ENCODE results near the gene ACOX2.

The ACOX2 gene

GRCh38 chr3:58536501-58537411, at the start of gene ACOX2:
TSS of gene ACOX2 (minus strand) at chr3:58537190. CDS start at chr3:58535106, 2,084 bp downstream.
- no peak for DNase-seq (ENCODE audit: low read depth in 1 of 2, low spot score in 1 of 2)

- DNase-seq (ENCODE audit: low read depth in 1 of 2, low spot score in 1 of 2): no peak
Observed at GRCh38 chr3:58585994-58586393, 49.0 kb upstream of the ACOX2 start.

GRCh38 chr3:58585005-58585786, 48.2 kb upstream of the ACOX2 start:
- DNase-seq (ENCODE audit: low read depth in 1 of 2, low spot score in 1 of 2): peak; percentile 22 to 25

GRCh38 chr3:58584690-58585004, 47.7 kb upstream of the ACOX2 start:
- DNase-seq (ENCODE audit: low read depth in 1 of 2, low spot score in 1 of 2): no peak

- no peak for DNase-seq (ENCODE audit: low read depth in 1 of 2, low spot score in 1 of 2)
Observed at GRCh38 chr3:58581328-58582091, 44.5 kb upstream of the ACOX2 start.

GRCh38 chr3:58580826-58581327, 43.9 kb upstream of the ACOX2 start:
- DNase-seq (ENCODE audit: low read depth in 1 of 2, low spot score in 1 of 2): no peak

GRCh38 chr3:58578873-58579272, 41.9 kb upstream of the ACOX2 start:
- no peak for DNase-seq (ENCODE audit: low read depth in 1 of 2, low spot score in 1 of 2)

GRCh38 chr3:58577269-58577821, 40.4 kb upstream of the ACOX2 start, which contains the start of gene FAM107A:
TSS of gene FAM107A (minus strand) at chr3:58577391. CDS start at chr3:58569860, 7,531 bp downstream.
- DNase-seq (ENCODE audit: low read depth in 1 of 2, low spot score in 1 of 2): no peak

GRCh38 chr3:58576716-58577115, 39.7 kb upstream of the ACOX2 start:
- no peak for DNase-seq (ENCODE audit: low read depth in 1 of 2, low spot score in 1 of 2)

GRCh38 chr3:58575971-58576652, 39.1 kb upstream of the ACOX2 start:
- DNase-seq (ENCODE audit: low read depth in 1 of 2, low spot score in 1 of 2): no peak

- no peak for DNase-seq (ENCODE audit: low read depth in 1 of 2, low spot score in 1 of 2)
Observed at GRCh38 chr3:58574682-58575081, 37.7 kb upstream of the ACOX2 start.

GRCh38 chr3:58574106-58574505, 37.1 kb upstream of the ACOX2 start:
- DNase-seq (ENCODE audit: low read depth in 1 of 2, low spot score in 1 of 2): no peak

GRCh38 chr3:58573640-58574039, 36.6 kb upstream of the ACOX2 start:
- no peak for DNase-seq (ENCODE audit: low read depth in 1 of 2, low spot score in 1 of 2)

GRCh38 chr3:58572634-58573230, 35.7 kb upstream of the ACOX2 start:
- DNase-seq (ENCODE audit: low read depth in 1 of 2, low spot score in 1 of 2): no peak

- DNase-seq (ENCODE audit: low read depth in 1 of 2, low spot score in 1 of 2): no peak
Observed at GRCh38 chr3:58572013-58572633, 35.1 kb upstream of the ACOX2 start.

- DNase-seq (ENCODE audit: low read depth in 1 of 2, low spot score in 1 of 2): no peak
Observed at GRCh38 chr3:58570851-58571250, 33.9 kb upstream of the ACOX2 start.

- DNase-seq (ENCODE audit: low read depth in 1 of 2, low spot score in 1 of 2): no peak
Observed at GRCh38 chr3:58569287-58570001, 32.5 kb upstream of the ACOX2 start.

GRCh38 chr3:58568572-58569286, 31.7 kb upstream of the ACOX2 start:
- peak; percentile 58 to 63 for DNase-seq (ENCODE audit: low read depth in 1 of 2, low spot score in 1 of 2)
